Activated T-cell treated with anti-CD3 and anti-CD28 coated beads for 4 hours (primary cell): ENCODE results near the gene GABPB1.

Source experiments
- DNase-seq: peaks from one replicate; pipeline ENCODE4 v3.0.0-alpha.2; 2020

Gene GABPB1

DNA sequence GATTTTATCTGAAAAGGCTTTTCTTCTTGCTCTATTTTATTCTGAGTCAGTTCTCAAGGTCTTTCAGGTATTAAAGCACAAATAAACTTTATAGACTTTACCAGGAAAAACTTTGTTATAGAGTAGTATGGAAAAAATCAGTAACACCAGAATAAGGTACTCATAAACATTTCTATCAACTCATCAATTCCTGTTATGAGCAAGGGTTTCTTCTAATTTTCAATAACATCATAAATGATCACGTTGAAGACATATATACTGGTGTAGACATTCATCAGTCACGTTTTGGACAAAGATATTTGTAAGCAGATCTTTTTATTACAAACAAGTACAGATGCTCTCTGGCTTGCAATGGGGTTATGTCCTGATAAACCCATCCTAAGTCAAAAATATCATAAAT lies 79.9 kb downstream of the GABPB1 start:
- DNase-seq, result no peak

DNA sequence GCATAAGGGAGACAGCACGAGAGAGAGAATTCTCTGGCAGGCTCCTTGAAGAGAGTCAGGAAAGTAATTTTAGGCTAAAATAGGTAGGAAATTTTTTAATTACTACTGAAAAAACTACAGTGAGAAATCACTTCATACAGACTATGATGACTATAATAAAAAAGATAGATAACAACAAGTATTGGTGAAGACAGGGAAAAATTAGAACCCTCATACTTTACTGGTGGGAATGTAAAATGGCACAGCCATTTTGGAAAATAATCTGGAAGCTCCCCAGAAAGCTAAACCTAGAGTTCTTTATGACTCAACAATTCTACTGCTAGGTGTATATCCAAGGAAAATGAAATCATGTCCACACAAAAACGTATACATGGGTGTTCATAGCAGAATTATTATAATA lies 87.4 kb downstream of the GABPB1 start:
- DNase-seq, result no peak

DNA sequence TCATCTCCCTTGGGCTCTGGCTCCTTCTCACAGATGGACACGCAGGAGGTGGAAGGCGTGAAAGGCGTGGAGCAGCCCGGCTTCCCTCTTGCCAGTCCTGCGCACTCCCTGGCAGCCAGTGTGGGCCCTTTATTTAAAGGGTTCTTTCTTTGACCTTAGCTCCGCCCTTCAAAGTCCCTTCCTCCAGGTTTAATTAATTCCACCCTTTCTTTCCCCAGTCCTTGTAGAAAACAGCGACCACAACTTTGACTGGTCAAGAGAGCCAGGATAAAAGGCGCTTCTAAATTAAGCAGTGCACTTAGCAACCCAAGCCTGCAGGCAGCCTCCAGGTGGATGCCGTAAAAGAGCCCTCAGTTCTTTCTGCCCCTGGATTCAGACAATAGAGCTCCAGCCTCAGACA lies 89.4 kb downstream of the GABPB1 start, which contains the start of gene HDC:
Gene HDC (minus strand): TSS at position 107 of the 400 bp plus-strand sequence. CDS start 103 bp downstream, at position 4.
- DNase-seq, result no peak

DNA sequence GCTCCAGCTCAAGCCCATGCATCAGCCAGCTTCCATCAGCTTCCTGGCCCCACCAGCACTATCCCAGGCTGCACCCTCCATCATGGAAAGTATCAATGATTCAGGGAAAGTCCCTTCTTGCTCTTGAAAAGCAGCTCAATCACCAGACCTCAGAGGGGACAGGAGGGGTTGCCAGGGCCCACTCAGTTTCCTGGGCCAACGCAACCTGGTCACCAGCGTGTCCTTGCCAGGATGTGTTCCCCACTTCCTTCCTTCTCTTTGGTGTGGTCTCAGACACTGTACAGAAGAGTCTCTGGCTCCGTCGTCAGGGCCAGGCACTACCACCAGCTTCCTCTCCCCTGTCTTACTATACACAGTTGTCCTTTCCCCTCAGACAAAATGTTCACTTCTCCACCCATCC lies 92.5 kb downstream of the GABPB1 start:
- DNase-seq, result peak; percentile 22

- DNase-seq, result no peak
Measured at GRCh38 chr15:50261981-50262380, 93.0 kb downstream of the GABPB1 start.

- DNase-seq, result no peak
Measured at GRCh38 chr15:50260969-50261496, 94.0 kb downstream of the GABPB1 start.

DNA sequence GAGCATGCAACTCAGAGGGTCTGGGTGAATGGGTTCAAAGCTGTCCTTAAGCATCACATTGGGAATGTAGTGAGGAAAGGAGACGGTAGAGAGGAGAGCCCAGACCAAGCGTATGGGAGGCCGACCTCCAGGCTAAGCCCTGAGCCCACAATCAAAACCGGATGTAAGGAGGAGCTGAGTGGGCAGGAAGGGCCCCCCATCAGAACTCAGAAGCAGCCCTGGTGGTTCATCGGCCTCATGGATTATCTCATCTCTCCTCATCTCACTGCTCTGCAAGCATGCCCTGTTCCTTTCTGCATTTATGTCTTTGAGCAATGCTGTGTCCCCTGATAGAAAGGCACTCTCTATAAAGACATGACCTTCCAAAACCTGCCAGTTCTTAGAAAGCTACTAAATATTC lies 95.7 kb downstream of the GABPB1 start:
- no peak for DNase-seq

GRCh38 chr15:50257924-50258323 lies 97.1 kb downstream of the GABPB1 start:
- DNase-seq, result no peak

- DNase-seq, result no peak
Measured at GRCh38 chr15:50257332-50257731, 97.7 kb downstream of the GABPB1 start.

DNA sequence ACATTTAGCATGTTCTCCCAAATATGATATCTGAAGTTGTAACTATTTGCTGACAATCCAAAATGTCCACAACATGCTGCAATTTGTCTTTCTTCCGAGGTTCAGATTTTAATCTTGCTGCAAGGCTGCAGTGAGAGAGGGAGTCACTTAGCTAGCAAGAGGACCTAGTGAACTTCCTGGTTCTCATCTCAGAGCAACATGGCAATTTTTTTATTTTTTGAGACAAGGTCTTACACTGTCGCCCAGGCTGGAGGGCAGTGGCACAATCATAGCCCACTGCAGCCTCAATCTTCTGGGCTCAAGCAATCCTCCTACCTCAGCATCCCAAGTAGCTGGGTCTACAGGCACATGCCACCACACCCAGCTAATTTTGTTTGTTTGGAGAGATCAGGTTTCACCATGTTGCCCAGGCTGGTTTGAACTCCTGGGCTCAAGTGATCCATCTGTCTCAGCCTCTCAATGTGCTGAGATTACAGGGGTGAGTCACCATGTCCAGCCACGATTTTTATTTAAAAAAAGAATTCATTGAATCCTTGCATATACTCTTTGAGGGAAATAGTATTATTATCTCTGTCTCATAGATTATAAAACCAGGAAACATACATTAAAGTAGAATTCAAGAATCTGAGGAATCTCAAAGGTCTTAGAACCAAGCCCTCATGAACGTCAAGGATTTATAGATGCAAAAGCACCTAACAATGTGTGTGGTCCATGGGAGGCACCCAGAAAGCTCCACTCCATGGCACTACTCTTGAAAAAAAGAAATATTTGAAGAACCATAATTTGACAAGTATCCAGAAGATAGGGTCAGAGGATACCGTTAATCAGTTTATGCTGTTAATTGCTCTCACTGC lies 98.6 kb downstream of the GABPB1 start:
- DNase-seq, result no peak

GRCh38 chr15:50252556-50252955 lies 102.4 kb downstream of the GABPB1 start:
- no peak for DNase-seq

- DNase-seq, result no peak
Measured at GRCh38 chr15:50251638-50252182, 103.3 kb downstream of the GABPB1 start.

- no peak for DNase-seq
Measured at GRCh38 chr15:50250760-50251394, 104.1 kb downstream of the GABPB1 start.

- no peak for DNase-seq
Measured at GRCh38 chr15:50249704-50250103, 105.3 kb downstream of the GABPB1 start.

DNA sequence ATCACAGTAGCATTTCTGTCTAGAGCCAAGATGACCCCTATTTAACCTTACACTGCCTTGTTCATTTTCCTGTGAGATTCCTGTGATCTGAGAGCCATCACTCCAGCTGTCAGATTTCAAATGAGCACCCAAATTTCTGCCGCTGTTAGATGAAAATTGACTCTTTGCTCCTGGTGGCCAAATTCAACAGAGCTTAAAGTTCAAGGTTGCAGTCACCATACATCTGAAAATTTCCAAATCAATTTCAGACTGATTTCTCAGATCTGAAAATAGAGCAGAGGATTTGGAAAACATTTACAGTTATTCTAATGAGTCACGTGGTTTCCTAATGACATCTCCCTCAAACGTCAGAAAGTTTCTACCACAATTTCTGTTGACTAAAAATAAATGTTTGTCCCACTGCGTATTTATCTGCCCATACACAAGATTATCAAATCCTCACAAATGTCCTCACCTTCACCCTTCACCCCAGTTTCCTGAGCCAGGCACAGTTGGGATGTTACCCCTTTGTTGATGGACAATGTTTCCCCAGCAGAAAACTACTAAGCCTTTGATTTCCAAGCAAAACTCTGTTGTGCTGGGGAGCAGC lies 105.9 kb downstream of the GABPB1 start:
- DNase-seq, result no peak

- DNase-seq, result peak; percentile 36
Measured at GRCh38 chr15:50247819-50248655, 107.0 kb downstream of the GABPB1 start.

DNA sequence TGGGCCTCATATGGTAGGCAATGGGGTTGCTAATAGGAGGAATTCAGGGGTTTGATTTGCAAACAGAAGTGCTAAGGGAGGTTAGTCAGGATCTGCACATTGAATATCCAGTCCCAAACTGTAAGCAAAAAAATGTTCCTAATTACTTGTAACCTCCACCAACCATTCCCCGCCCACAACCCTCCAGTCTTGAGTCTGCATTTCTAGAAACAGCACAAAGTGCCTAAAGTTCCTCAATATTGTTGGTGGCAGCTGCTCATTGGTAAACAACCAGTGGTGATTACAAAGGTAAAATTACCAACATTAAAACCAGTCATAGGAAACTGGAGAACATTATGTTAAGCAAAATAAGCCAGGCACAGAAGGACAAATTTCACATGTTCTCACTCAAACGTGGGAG lies 108.4 kb downstream of the GABPB1 start:
- no peak for DNase-seq

DNA sequence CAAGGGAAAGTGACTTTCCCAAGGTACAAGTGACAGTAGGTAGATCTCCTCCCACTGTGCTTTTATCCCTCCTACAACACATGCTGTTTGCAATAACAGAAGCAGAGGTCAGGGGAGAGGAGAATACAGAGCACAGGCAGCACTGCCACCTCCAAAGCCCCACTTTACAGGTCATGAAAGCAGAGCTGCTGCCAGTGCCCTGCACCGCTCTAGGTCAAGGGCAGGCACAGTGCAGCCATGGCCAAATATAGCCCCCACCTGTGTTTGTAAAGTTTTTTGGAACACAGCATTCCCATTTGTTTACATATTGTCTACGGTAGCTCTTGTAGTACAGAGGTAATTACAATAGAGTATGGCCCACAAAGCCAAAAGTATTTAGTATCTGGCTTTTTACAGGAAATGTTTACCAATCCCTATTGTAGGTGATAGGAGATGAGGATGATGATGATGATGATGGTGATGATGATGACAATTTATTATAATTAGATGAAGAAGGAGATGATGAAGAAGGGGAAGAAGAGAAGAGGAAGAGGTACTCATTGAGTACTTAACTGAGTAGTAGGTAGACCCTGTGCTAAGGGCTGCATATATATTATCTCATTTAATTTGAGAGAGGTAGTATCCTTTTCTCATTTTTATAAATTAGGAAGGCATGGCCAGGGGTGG lies 109.9 kb downstream of the GABPB1 start:
- DNase-seq, result no peak

- no peak for DNase-seq
Measured at GRCh38 chr15:50244153-50244552, 110.8 kb downstream of the GABPB1 start.

DNA sequence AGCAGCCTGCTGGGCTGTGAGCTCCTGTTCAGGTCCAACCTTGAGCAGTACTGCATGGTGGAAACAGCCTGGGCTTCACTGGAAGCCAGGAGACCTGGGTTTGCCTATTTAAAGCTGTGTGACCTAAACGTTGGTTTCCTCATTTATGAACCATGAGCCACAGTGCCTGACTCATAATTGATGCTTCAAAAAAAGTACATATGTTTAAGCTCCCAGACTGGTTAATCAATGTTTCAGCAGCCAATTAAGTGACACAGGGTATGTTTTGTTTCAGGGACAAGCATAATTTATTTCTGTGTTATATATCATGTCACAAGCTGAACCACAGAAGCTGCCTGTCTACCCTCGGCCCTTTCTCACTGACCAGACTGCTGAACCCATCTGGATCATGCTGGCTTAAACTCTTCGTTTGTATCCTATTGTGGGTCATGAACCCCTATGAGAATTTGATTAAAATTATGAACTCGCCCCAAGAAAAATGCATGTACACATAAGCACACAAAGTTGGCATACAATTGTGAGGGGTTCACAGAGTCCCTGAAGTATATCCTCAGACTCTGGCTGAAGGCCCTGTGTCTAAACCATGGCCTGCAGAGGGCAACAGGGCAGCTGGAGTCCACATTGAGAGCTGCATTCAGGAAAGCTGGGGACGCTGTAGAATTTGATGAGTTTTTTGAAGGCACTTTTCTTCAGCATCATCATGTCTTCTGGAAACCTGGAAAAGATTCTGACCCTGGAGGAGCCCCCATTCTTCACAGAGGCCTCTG lies 113.1 kb downstream of the GABPB1 start:
- no peak for DNase-seq

DNA sequence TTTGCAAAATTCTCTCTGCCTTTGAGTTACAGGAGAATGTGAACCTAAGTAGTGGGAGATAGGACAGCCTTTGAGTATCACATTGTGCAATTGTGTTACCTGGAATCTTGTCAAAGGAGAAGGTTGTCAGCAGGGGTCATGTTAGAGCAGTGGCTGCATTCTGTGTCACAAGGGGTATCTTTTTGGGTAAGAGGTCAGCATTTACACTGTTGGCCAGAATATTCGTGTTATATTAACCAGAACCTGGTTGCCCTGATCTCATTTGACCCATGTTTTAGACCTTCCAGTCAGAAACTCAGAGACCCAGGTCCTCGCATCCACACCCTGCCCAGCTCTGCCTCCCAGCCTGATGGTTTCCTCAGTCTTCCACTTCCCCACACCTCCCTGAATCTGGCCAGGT lies 116.7 kb downstream of the GABPB1 start:
- no peak for DNase-seq
